DMS79 (cell line): ENCODE results near the gene N4BP2L1.
A peak's percentile ranks its signal among the peaks of the same experiment; 100 is the strongest.

ENCODE experiments used
- DNase-seq: peaks from one replicate; lab custom pipeline; 2025; lab: John Stamatoyannopoulos, UW

N4BP2L1 gene

GRCh38 chr13:32427852-32428580 lies at the start of gene N4BP2L1:
TSS of gene N4BP2L1 (minus strand) at chr13:32428130. CDS start at chr13:32428082, 48 bp downstream.
- peak; percentile 50 for DNase-seq

DNA sequence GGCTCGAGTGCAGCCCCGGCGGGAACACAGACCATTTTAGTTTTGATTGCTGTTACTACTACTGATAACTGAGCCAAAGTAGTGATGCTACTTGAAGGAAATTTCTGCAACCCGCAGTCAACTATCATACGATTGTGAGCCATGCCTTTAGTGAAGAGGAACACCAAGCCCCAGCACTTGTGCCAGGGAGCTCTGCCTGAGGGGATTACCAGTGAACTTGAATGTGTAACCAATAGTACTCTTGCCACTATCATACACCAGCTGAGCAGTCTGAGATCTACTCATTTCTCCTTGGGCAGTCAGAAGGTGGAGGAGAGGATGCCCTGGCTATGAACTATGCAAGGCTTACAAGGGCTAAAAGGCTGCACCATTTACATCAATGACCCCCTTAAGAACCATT lies 49.0 kb upstream of the N4BP2L1 start:
- no peak for DNase-seq

- DNase-seq = no peak
These were observed 48.2 kb upstream of the N4BP2L1 start for GRCh38 chr13:32476021-32476731.

GRCh38 chr13:32474999-32475792 lies 47.3 kb upstream of the N4BP2L1 start:
- DNase-seq = no peak

- no peak for DNase-seq
These were observed 45.7 kb upstream of the N4BP2L1 start for GRCh38 chr13:32473650-32474049.

- no peak for DNase-seq
These were observed 44.3 kb upstream of the N4BP2L1 start for GRCh38 chr13:32472194-32472621.

- no peak for DNase-seq
These were observed 43.4 kb upstream of the N4BP2L1 start for GRCh38 chr13:32471187-32471922.

DNA sequence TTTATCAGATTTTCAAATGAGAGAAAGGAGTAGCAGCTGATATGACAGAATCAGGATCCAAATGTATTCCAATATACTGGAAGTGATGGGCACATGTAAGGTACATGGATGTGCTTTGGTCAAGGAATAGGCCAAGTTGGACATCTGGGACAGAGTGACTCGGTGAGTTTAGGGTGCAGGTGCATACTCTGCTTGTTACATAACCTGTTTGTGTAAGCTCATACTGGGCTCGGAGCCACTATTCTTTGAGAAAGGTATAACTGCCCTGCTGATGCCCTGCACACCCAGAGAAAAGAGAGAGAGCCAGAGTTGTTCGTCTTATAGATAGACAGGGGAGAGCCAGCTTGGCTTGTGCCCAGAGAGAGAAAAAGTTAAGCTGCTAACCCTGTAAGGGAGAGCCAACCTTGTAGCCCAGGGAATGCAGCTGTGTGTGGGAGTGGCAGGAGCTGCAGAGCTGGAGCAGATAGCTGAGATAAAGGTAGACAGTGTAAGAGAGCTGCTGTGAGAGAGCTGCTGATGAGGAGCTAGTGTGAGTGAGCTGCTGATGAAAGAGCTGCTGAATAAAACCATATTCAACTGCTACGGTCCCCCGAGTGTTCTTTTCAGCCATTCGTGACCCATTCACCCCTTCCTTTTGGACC lies 40.7 kb upstream of the N4BP2L1 start:
- no peak for DNase-seq

DNA sequence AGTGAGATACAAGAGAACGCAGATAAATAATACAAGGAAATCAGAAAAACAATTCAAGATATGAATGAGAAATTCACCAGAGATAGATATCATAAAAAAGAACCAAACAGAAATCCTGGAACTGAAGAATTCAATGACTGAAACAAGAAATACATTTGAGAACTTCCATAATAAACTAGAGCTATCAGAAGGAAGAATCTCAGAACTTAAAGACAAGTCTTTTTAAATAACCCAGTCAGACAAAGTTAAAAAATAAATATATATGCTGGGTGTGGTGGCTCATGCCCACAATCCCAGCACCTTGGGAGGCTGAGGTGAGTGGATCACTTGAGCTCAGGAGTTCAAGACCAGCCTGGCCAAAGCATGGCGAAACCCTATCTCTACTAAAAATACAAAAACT lies 28.7 kb upstream of the N4BP2L1 start:
- no peak for DNase-seq

- no peak for DNase-seq
These were observed 27.6 kb upstream of the N4BP2L1 start for GRCh38 chr13:32455594-32455903.

GRCh38 chr13:32454886-32455593 lies 27.1 kb upstream of the N4BP2L1 start:
- no peak for DNase-seq

DNA sequence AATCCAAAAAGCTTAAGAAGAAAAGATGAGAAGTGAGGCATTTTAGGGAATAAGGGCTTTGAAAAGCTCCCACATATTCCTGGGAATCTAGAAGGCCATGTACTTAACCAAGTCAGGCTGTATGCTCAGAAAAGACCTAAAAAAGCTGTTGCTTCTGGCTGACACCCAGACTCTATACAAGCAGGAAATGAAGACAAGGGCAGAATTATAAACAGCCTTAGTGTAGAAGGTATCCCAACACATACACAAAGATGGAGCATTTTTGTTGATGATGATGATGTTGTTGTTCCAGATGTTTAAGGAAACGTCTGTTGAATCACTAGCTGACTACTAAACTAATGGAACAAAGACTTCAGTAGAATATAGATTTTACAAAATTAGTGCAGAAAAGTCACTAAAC lies 26.1 kb upstream of the N4BP2L1 start:
- no peak for DNase-seq

- no peak for DNase-seq
These were observed 21.0 kb upstream of the N4BP2L1 start for GRCh38 chr13:32448972-32449371.

- no peak for DNase-seq
These were observed 20.1 kb upstream of the N4BP2L1 start for GRCh38 chr13:32447894-32448623.

DNA sequence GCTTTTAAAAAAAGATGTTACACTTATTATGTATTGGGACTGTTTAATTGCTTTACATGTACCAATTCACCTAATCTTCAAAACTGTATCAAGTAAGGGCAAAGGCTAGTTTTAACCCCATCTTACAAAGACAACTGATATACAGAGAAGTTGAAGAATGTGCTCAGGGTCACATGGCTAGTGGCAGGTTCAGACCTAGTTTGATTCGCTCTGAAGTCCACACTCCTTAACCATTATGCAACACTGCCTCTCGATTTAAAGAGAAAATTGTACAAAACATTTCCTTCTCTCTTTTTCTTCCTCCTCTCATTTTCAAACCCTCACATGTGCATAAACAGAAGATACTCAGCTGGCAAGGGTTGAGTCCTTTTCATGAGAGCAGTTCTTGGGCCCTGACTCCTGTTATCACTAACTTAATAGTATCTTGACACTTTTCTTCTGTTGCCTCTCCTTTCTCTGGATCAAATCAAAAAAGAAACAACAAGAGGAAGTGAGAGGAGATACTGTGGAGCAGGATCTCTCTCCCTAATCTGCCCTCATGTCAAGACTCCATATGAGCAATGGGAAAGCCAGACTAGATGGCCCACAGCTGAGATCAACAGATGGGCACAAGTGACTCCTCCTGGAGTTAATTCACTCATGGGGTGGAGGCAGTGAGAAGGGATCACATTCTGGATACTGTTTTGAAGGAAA lies 19.0 kb upstream of the N4BP2L1 start:
- no peak for DNase-seq

DNA sequence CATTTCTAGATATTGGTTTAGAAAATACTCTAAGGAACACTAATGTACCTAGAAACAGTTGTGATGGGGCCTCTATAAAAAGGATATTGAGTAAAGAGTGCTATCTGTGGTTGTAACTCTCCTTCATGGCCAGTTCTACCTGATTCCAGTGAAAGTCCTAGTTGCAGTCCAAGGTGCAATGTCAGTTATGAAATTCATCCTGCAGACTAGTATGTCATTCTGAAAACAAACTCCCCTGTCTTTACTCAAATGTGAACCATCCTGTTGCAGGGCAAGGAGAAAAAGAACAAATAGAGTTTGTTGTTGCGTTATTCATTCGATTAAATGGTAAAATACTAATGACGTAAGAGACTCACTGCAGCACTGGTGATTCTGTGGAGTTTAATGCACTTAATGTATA lies 18.3 kb upstream of the N4BP2L1 start:
- no peak for DNase-seq

GRCh38 chr13:32445461-32445860 lies 17.5 kb upstream of the N4BP2L1 start:
- DNase-seq = no peak

DNA sequence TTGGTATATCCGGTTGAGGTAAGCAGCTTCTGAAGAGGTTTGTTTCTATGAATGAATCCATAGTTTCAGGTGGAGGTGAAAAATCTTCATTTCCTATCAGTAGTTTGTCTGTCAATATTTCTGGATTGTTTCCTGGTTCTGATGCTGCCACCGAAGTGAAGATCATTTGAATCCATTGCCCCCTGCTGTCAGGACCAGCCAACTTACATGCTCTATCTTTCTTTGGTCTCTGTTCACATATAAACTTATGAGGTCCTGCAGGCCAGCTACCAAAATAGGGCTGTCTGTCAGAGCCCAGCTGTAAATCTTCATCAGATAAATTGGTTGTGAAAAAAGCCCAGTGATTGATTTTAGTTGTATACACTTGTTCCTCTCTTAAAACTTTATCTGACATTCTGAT lies 15.2 kb upstream of the N4BP2L1 start:
- no peak for DNase-seq

GRCh38 chr13:32438871-32439270 lies 10.9 kb upstream of the N4BP2L1 start:
- no peak for DNase-seq

GRCh38 chr13:32432856-32433255 lies 4.9 kb upstream of the N4BP2L1 start:
- no peak for DNase-seq
